Neural progenitor cell (in vitro differentiated cells): ENCODE results near the gene SLC41A3. TPM values are rescaled to one million over a fixed set of nuclear protein-coding genes. Genes with fewer than 3 reads are reported as not detected.

Source experiments
- DNase-seq: peaks from one replicate; pipeline ENCODE4 v3.0.0-alpha.2; 2016; ENCODE audit warnings: low spot score
- H2AFZ ChIP-seq: fragments of 200-600 bp; sonication (generic); replicated peaks from 2 replicates; pipeline ENCODE4 v1.6.1; 2016; ENCODE audit warnings: antibody characterized with exemption
- H3F3A ChIP-seq: fragments of 200-600 bp; sonication (generic); 2 replicates; pipeline ENCODE4 v1.6.1; 2016; ENCODE audit warnings: antibody characterized with exemption, low read depth
- H3K27ac ChIP-seq: fragments of 200-600 bp; sonication (generic); 2 replicates; pipeline ENCODE4 v1.5.1; 2016; ENCODE audit warnings: mild to moderate bottlenecking
- H3K27me3 ChIP-seq: fragments of 200-600 bp; sonication (generic); 2 replicates; pipeline ENCODE4 v1.6.1; 2016; ENCODE audit warnings: mild to moderate bottlenecking, moderate library complexity
- H3K36me3 ChIP-seq: fragments of 200-600 bp; sonication (generic); 2 replicates; pipeline ENCODE4 v1.5.1; 2016
- H3K4me1 ChIP-seq: fragments of 200-600 bp; sonication (generic); 2 replicates; pipeline ENCODE4 v1.6.1; 2016; ENCODE audit warnings: mixed run types
- H3K4me2 ChIP-seq: fragments of 200-600 bp; sonication (generic); 2 replicates; pipeline ENCODE4 v1.6.1; 2016
- H3K4me3 ChIP-seq: fragments of 200-600 bp; sonication (generic); 2 replicates; pipeline ENCODE4 v1.5.1; 2016
- H3K79me2 ChIP-seq: fragments of 200-600 bp; sonication (generic); 2 replicates; pipeline ENCODE4 v1.6.1; 2016; ENCODE audit warnings: low read depth
- H3K9ac ChIP-seq: fragments of 200-600 bp; sonication (generic); 2 replicates; pipeline ENCODE4 v1.6.1; 2016
- H3K9me3 ChIP-seq: fragments of 200-600 bp; sonication (generic); 2 replicates; pipeline ENCODE4 v1.5.1; 2016; ENCODE audit warnings: low read depth
- H4K20me1 ChIP-seq: fragments of 200-600 bp; sonication (generic); 2 replicates; pipeline ENCODE4 v1.6.1; 2016; ENCODE audit warnings: low read depth
- H3K27ac Mint-ChIP-seq: 3 replicates; pipeline ENCODE4 v1.8.0; 2021; ENCODE audit warnings: mixed read lengths
- H3K27me3 Mint-ChIP-seq: 2 replicates; pipeline ENCODE4 v1.8.0; 2022; ENCODE audit warnings: low read depth, mild to moderate bottlenecking, inconsistent platforms, moderate library complexity, mixed read lengths; ENCODE audit not compliant: insufficient read depth
- H3K36me3 Mint-ChIP-seq: 3 replicates; pipeline ENCODE4 v1.8.0; 2021; ENCODE audit warnings: mixed read lengths
- H3K4me1 Mint-ChIP-seq: 3 replicates; pipeline ENCODE4 v1.8.0; 2021; ENCODE audit warnings: mixed read lengths
- H3K4me3 Mint-ChIP-seq: 3 replicates; pipeline ENCODE4 v1.8.0; 2021; ENCODE audit warnings: mild to moderate bottlenecking, moderate library complexity, mixed read lengths
- H3K9me3 Mint-ChIP-seq: 3 replicates; pipeline ENCODE4 v1.8.0; 2020; ENCODE audit warnings: mixed read lengths
- EZH2 ChIP-seq: fragments of 200-600 bp; sonication (generic); IDR thresholded peaks from 2 replicates; pipeline ENCODE4 v1.6.1; 2017; ENCODE audit warnings: antibody characterized with exemption, mild to moderate bottlenecking, moderate library complexity
- EZH2phosphoT487 ChIP-seq: fragments of 200-600 bp; sonication (generic); IDR thresholded peaks from 2 replicates; pipeline ENCODE4 v1.6.1; 2017; ENCODE audit warnings: antibody characterized with exemption
- total RNA-seq: library from RNA; depleted of rRNA; stranded (reverse); fragments of >200 nt; gene quantifications from 2 replicates; pipeline ENCODE4 v1.2.3, GENCODE V29; 2015; ENCODE audit warnings: low replicate concordance
- TF ChIP-seq, protein P1 (sequence below): fragments of 200-600 bp; sonication (generic); IDR thresholded peaks from 2 replicates; pipeline ENCODE4 v1.5.1; 2017; ENCODE audit warnings: antibody characterized with exemption, mild to moderate bottlenecking

SLC41A3 gene
- total RNA-seq, 1 donor from 2014 or later, result 24.9 TPM

DNA sequence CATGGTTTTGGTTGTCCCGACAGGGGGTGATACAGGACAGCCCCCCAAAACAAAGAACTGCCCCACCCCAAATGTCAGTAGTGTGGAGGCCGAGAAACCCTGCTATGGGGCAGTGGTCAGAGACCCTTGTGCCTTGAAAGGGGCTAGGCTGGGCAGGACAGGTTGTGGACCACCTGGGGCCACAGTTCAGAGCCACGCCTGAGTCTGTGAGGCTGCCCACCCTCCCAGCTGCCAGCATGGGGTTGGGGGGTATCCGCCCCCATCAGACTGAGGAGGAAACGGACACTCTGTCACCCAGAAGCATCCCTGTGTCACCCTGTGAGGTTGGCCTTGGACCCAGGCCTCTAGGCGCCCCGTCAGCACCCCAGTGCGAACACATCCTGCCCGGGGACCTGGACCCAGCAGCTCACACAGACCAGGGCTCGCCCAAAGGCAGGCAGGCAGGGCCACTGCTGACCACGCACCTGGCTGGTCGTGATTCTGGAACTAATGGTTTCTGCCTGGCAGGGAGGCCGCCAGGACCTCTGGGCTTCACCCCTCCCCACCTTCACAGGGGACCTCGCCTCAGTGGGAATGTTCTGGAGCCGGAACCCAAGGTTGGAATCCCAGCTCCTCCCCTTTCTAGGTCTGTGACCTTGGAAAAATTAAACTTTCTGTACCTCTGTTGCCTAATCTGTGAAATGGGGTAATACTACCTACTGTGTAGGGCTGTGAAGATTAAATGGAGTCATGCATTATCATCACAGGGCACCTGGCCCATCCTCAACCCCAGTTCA is 1.4 kb downstream of the SLC41A3 start:
- Mint-ChIP-seq H3K4me1 (peaks cover 7% of the 10 kb centered on the region), H3K27ac (peak overlapping the region; percentile 73), H3K9me3 (peaks cover 28% of the 10 kb centered on the region), H3K27me3 (peaks cover 3% of the 10 kb centered on the region), H3K36me3 (peaks cover 10% of the 10 kb centered on the region), H3K4me3 (peak overlapping the region; percentile 95)
- Histone ChIP-seq H2AFZ (no peak overlapping the region), H3K36me3 (no peaks in the 10 kb centered on the region), H3K4me2 (peak overlapping the region; percentile 93), H3K27ac (no peak overlapping the region), H3K27me3 (no peaks in the 10 kb centered on the region), H3K4me3 (peak overlapping the region; percentile 93), H4K20me1 (no peaks in the 10 kb centered on the region), H3K4me1 (no peaks in the 10 kb centered on the region), H3K9me3 (peaks cover 16% of the 10 kb centered on the region), H3K79me2 (peaks cover 6% of the 10 kb centered on the region), H3F3A (peaks cover 11% of the 10 kb centered on the region), H3K9ac (no peak overlapping the region)
- TF ChIP-seq, protein P1, sequence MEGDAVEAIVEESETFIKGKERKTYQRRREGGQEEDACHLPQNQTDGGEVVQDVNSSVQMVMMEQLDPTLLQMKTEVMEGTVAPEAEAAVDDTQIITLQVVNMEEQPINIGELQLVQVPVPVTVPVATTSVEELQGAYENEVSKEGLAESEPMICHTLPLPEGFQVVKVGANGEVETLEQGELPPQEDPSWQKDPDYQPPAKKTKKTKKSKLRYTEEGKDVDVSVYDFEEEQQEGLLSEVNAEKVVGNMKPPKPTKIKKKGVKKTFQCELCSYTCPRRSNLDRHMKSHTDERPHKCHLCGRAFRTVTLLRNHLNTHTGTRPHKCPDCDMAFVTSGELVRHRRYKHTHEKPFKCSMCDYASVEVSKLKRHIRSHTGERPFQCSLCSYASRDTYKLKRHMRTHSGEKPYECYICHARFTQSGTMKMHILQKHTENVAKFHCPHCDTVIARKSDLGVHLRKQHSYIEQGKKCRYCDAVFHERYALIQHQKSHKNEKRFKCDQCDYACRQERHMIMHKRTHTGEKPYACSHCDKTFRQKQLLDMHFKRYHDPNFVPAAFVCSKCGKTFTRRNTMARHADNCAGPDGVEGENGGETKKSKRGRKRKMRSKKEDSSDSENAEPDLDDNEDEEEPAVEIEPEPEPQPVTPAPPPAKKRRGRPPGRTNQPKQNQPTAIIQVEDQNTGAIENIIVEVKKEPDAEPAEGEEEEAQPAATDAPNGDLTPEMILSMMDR, result no peak
- no peak for TF ChIP-seq EZH2phosphoT487
- TF ChIP-seq EZH2, result no peak
- DNase-seq, result no peak

DNA sequence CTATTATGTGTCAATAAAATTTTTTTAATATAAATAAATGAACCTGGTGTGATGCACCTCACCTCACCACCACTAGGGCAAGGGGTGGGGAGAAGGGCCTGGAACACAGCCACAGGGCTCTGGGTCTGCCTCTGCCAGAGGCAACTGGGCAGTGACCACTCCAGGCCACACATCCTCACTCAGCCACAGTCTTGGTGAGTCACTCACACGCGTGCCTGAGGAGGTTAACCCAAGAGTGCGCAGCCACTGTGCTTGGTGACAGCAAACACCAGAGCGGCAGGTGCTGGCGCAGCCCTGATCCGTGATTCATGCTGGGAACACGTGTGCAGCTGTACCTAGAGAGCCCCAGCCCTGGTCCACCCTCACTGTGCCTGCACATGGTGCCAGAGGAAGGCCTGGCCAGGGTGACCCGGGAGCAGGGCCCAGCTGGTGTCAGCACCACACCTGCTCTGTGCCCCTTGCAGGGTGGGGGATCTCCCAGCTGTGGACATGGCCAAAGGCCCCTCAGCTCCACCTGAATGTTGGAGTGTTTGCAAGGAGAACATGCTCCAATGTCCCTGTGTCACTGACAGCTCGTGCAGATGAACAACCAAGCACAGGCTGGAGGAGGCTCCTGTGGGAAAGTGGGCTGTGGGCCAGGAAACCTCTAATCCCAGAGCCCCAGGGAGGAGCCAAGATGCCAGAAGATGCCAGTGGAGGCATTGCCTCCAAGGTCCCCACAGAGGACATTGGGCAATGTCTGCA is 2.1 kb downstream of the SLC41A3 start:
- Histone ChIP-seq H2AFZ (no peak overlapping the region), H3K9me3 (peaks cover 9% of the 10 kb centered on the region), H3K4me1 (no peaks in the 10 kb centered on the region), H3K9ac (no peak overlapping the region), H3K36me3 (no peaks in the 10 kb centered on the region), H3K4me3 (no peak overlapping the region), H3K27ac (no peak overlapping the region), H3K79me2 (peaks cover 6% of the 10 kb centered on the region), H3K4me2 (no peak overlapping the region), H3F3A (peaks cover 11% of the 10 kb centered on the region), H3K27me3 (no peaks in the 10 kb centered on the region), H4K20me1 (no peaks in the 10 kb centered on the region)
- peak overlapping the region; percentile 46 for H3K4me3 Mint-ChIP-seq
- no peak for TF ChIP-seq EZH2
- TF ChIP-seq, protein P1, result peak; percentile 32
- peaks cover 25% of the 10 kb centered on the region for H3K9me3 Mint-ChIP-seq
- H3K27me3 Mint-ChIP-seq, result peaks cover 3% of the 10 kb centered on the region
- H3K4me1 Mint-ChIP-seq, result peaks cover 7% of the 10 kb centered on the region
- H3K27ac Mint-ChIP-seq, result no peak overlapping the region
- DNase-seq, result no peak
- H3K36me3 Mint-ChIP-seq, result peaks cover 12% of the 10 kb centered on the region

DNA sequence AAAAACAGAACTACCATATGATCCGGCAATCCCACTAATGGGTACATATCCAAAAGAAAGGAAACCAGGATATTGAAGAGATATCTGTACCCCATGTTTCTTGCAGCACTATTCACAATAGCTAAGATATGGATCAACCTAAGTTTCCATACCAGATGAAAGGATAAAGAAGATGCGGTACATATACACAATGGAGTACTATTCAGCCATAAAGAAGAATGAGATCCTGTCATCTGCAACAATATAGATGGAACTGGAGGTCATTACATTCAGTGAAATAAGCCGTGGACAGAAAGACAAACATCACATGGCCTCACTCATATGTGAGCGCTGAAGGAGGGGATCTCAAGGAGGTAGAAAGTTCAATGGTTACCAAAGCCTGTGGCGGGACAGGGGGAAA is 3.0 kb downstream of the SLC41A3 start:
- H3K36me3 Mint-ChIP-seq, result peaks cover 12% of the 10 kb centered on the region
- peak overlapping the region; percentile 41 for H3K4me3 Mint-ChIP-seq
- no peaks in the 10 kb centered on the region for H3K4me1 ChIP-seq
- H3K79me2 ChIP-seq, result peaks cover 6% of the 10 kb centered on the region
- no peak for DNase-seq
- H3K27me3 Mint-ChIP-seq, result peaks cover 3% of the 10 kb centered on the region
- no peak overlapping the region for H3K9ac ChIP-seq
- H3K4me2 ChIP-seq, result no peak overlapping the region
- H3K9me3 ChIP-seq, result peaks cover 3% of the 10 kb centered on the region
- H3K9me3 Mint-ChIP-seq, result peaks cover 23% of the 10 kb centered on the region
- H3K4me1 Mint-ChIP-seq, result peaks cover 7% of the 10 kb centered on the region
- no peak overlapping the region for H3K27ac ChIP-seq
- H3K27me3 ChIP-seq, result no peaks in the 10 kb centered on the region
- H2AFZ ChIP-seq, result no peak overlapping the region
- TF ChIP-seq EZH2 (no peak), EZH2phosphoT487 (no peak)
- TF ChIP-seq, protein P1, result no peak
- H3K27ac Mint-ChIP-seq, result no peak overlapping the region
- no peaks in the 10 kb centered on the region for H4K20me1 ChIP-seq
- no peaks in the 10 kb centered on the region for H3K36me3 ChIP-seq
- peaks cover 11% of the 10 kb centered on the region for H3F3A ChIP-seq
- H3K4me3 ChIP-seq, result no peak overlapping the region
